ENCODE measurements around the gene ABCA8. TPM values are rescaled to one million over a fixed set of nuclear protein-coding genes. Genes with fewer than 3 reads are reported as not detected.

ABCA8 gene
- total RNA-seq, 2 experiments from 2014 or later = not detected

DNA sequence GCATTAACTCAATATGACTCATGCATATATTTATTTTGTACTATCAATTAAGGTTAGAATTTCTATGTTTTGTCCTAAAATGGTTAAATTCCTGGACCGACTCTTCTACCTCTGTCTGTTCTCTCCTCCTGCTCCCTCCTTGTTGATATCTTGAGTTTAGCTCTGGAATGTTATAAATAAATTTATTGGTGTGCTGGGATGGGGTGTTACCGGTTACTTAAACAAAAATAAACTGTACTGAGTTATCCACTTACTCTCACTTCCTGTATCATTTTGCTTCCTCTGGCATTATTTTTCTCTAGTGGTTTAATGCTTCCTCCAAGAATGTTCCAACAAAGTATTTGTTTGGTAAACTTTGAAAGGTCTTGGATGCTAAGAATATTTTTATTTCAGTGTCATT, 120.1 kb downstream of the ABCA8 start:
- TF ChIP-seq CTCF (IDR thresholded peaks at IDR 0.05) = no peak
- no peaks in the 10 kb centered on the region for H3K4me1 Mint-ChIP-seq (ENCODE audit: low read depth)
- Histone ChIP-seq H3K4me1 (ENCODE audit: insufficient read depth, low read length) (no peaks in the 10 kb centered on the region), H3K4me3 (ENCODE audit: low read length) (no peak overlapping the region), H3K27me3 (ENCODE audit: control insufficient read depth in 1 of 2, insufficient read depth in 2 of 2, low read length in 2 of 2) (peaks cover 0 to 5% of the 10 kb centered on the region in 2 experiments), H3K9me3 (ENCODE audit: control insufficient read depth in 1 of 2, insufficient read depth in 1 of 2, low read length in 2 of 2) (no peaks in the 10 kb centered on the region), H3K27ac (ENCODE audit: low read depth in 1 of 2, low read length in 2 of 2) (no peak overlapping the region), H3K36me3 (ENCODE audit: insufficient read depth, low read length) (no peaks in the 10 kb centered on the region)
- no peak overlapping the region for H3K27ac Mint-ChIP-seq
- peaks cover 16% of the 10 kb centered on the region for H3K27me3 Mint-ChIP-seq
- DNase-seq (no peak), ATAC-seq (ENCODE audit: poor library complexity) (no peak)
- CTCF ChIA-PET = no interaction called here
- H3K36me3 Mint-ChIP-seq (ENCODE audit: low read depth) = no peaks in the 10 kb centered on the region
- intact Hi-C loops (cut with DNase I, micrococcal nuclease) = no loop called here
- no peaks in the 10 kb centered on the region for H3K9me3 Mint-ChIP-seq
- POLR2A ChIA-PET = no interaction called here
- H3K4me3 Mint-ChIP-seq = no peak overlapping the region

DNA sequence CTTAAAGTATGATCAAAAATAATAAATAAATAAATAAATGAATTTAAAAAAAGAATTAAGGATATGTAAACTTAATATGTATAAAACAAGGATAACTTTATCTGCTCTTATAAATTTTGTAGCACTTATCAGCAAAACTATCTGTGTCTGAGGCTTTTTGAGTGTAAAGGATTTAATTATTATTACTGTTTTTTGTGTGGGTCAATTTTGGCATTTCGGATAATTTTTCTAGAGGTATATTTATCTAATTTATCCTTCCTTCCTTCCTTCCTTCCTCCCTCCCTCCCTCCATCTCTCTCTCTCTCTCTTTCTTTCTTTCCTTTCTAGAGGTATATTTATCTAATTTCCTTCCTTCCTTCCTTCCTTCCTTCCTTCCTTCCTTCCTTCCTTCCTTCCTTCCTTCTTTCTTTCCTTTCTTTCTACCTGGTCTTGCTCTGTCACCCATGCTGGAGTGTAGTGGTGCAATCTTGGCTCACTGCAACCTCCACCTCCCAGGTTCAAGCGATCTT, 120.8 kb downstream of the ABCA8 start:
- Histone ChIP-seq H3K27me3 (ENCODE audit: control insufficient read depth in 1 of 2, insufficient read depth in 2 of 2, low read length in 2 of 2) (no peaks in the 10 kb centered on the region), H3K27ac (ENCODE audit: low read depth in 1 of 2, low read length in 2 of 2) (no peak overlapping the region), H3K4me1 (ENCODE audit: insufficient read depth, low read length) (no peaks in the 10 kb centered on the region), H3K4me3 (ENCODE audit: low read length) (no peak overlapping the region), H3K9me3 (ENCODE audit: control insufficient read depth in 1 of 2, insufficient read depth in 1 of 2, low read length in 2 of 2) (no peaks in the 10 kb centered on the region), H3K36me3 (ENCODE audit: insufficient read depth, low read length) (no peaks in the 10 kb centered on the region)
- CTCF ChIA-PET = no interaction called here
- Mint-ChIP-seq H3K36me3 (ENCODE audit: low read depth) (no peaks in the 10 kb centered on the region), H3K4me1 (ENCODE audit: low read depth) (no peaks in the 10 kb centered on the region), H3K9me3 (no peaks in the 10 kb centered on the region), H3K4me3 (no peak overlapping the region), H3K27ac (no peak overlapping the region), H3K27me3 (peaks cover 16% of the 10 kb centered on the region)
- DNase-seq (no peak), ATAC-seq (ENCODE audit: poor library complexity) (no peak)
- no peak for TF ChIP-seq CTCF (IDR thresholded peaks at IDR 0.05)
- POLR2A ChIA-PET = no interaction called here
- intact Hi-C loops (cut with DNase I, micrococcal nuclease) = no loop called here

GRCh38 chr17:68832109-68832802, 122.9 kb downstream of the ABCA8 start:
- DNase-seq (no peak), ATAC-seq (ENCODE audit: poor library complexity) (no peak)
- intact Hi-C loops (cut with DNase I, micrococcal nuclease) = no loop called here
- Histone ChIP-seq H3K4me1 (ENCODE audit: insufficient read depth, low read length) (no peaks in the 10 kb centered on the region), H3K4me3 (ENCODE audit: low read length) (no peak overlapping the region), H3K9me3 (ENCODE audit: control insufficient read depth in 1 of 2, insufficient read depth in 1 of 2, low read length in 2 of 2) (peaks cover 0 to 6% of the 10 kb centered on the region in 2 experiments), H3K27ac (ENCODE audit: low read depth in 1 of 2, low read length in 2 of 2) (no peak overlapping the region), H3K27me3 (ENCODE audit: control insufficient read depth in 1 of 2, insufficient read depth in 2 of 2, low read length in 2 of 2) (no peaks in the 10 kb centered on the region), H3K36me3 (ENCODE audit: insufficient read depth, low read length) (no peaks in the 10 kb centered on the region)
- ChIA-PET CTCF (no interaction called here), POLR2A (no interaction called here)
- Mint-ChIP-seq H3K27ac (no peak overlapping the region), H3K36me3 (ENCODE audit: low read depth) (no peaks in the 10 kb centered on the region), H3K4me3 (no peak overlapping the region), H3K4me1 (ENCODE audit: low read depth) (no peaks in the 10 kb centered on the region), H3K9me3 (no peaks in the 10 kb centered on the region), H3K27me3 (peaks cover 16% of the 10 kb centered on the region)
- no peak for TF ChIP-seq CTCF (IDR thresholded peaks at IDR 0.05)
